Stomach (tissue), 9 donors: ENCODE results near the gene RALGDS. TPM values are rescaled to one million over a fixed set of nuclear protein-coding genes. Genes with fewer than 3 reads are reported as not detected.
A peak's percentile ranks its signal among the peaks of the same experiment; 100 is the strongest.

ENCODE experiments used
- DNase-seq, 2 donors: peaks; one replicate each; pipeline versions ENCODE4 v3.0.0 to v3.0.0-alpha.2; 2013 to 2019
- H3K27ac ChIP-seq, 5 donors: fragments of 200-600 bp in 4 of 5; sonication (generic) in 4 of 5; one replicate each; pipeline ENCODE4 v1.5.1; 2013 to 2019; ENCODE audit warnings: mild to moderate bottlenecking in 1 of 5, moderate library complexity in 1 of 5
- H3K27me3 ChIP-seq, 3 donors: fragments of 200-600 bp; sonication (generic); one replicate each; pipeline ENCODE4 v1.5.1; 2017 to 2019; ENCODE audit warnings: mixed run types in 1 of 3
- H3K36me3 ChIP-seq, 4 donors: fragments of 200-600 bp; sonication (generic); 1 replicate in 3 of 4; 2 replicates in 1 of 4; pipeline ENCODE4 v1.5.1; 2016 to 2019
- H3K4me1 ChIP-seq, 4 donors: fragments of 200-600 bp; sonication (generic); one replicate each; pipeline ENCODE4 v1.5.1; 2016 to 2019
- H3K4me3 ChIP-seq, 4 donors: fragments of 200-600 bp; sonication (generic) in 3 of 4; one replicate each; pipeline ENCODE4 v1.5.1; 2016 to 2019; ENCODE audit warnings: mild to moderate bottlenecking in 1 of 4
- H3K9me3 ChIP-seq, 4 donors: fragments of 200-600 bp; sonication (generic); one replicate each; pipeline ENCODE4 v1.5.1; 2016 to 2019
- EP300 ChIP-seq: sonication (generic); formaldehyde crosslinking; IDR thresholded peaks from one replicate; pipeline ENCODE4 v1.6.1; 2017; ENCODE audit warnings: antibody characterized with exemption
- POLR2A ChIP-seq, 4 donors: fragments of 450-650 bp; IDR thresholded peaks; one replicate each; pipeline ENCODE4 v1.6.1; 2016; ENCODE audit warnings: antibody characterized with exemption in 4 of 4, control low read depth in 2 of 4, mild to moderate bottlenecking in 1 of 4, moderate library complexity in 1 of 4
- POLR2AphosphoS5 ChIP-seq, 3 donors: sonication (generic); formaldehyde crosslinking; IDR thresholded peaks; one replicate each; pipeline ENCODE4 v1.6.1; 2016; ENCODE audit warnings: antibody characterized with exemption in 3 of 3
- WGBS, 5 donors: extraction: QIAGEN DNeasy Blood & Tissue Kit in 3 of 5; methylation state at CpG; one replicate each; pipeline versions ENCODE4 v1.1.5 to v1.1.7; 2013 to 2018; 5-methylcytosine and 5-hydroxymethylcytosine counted together
- intact Hi-C: fragments of 100-400 bp; cut with DNase I; formaldehyde crosslinking; loops from one replicate; pipeline ENCODE4 v1.15.1; 2023; ENCODE audit warnings: low total_unique reads
- polyA plus RNA-seq, 3 donors: library from polyadenylated mRNA; stranded (reverse); fragments of 200-250 nt; gene quantifications; one replicate each; pipeline ENCODE4 v1.2.3, GENCODE V29; 2013
- total RNA-seq, 5 donors: library from RNA; depleted of rRNA; stranded (reverse); fragments of >200 nt; gene quantifications; one replicate each; pipeline versions ENCODE4 v1.1.0 to v1.2.3, GENCODE V29; 2014 to 2016
- TF ChIP-seq, protein P1 (sequence below), 7 experiments: fragments of 450-650 bp in 4 of 7; fragments of 200-600 bp in 3 of 7; sonication (generic) in 3 of 7; IDR thresholded peaks; one replicate each; pipeline ENCODE4 v1.5.1; 2016 to 2019; ENCODE audit warnings: antibody characterized with exemption in 7 of 7, control low read depth in 2 of 7, mild to moderate bottlenecking in 1 of 7
- donor health status: healthy with polysubstance abuse.
- donor health status: Bipolar disorder and iron deficiency.
- donor health status: healthy.

RALGDS gene
- total and polyA plus RNA-seq, 8 donors = 20.5 to 242 (median 43.6) TPM

DNA sequence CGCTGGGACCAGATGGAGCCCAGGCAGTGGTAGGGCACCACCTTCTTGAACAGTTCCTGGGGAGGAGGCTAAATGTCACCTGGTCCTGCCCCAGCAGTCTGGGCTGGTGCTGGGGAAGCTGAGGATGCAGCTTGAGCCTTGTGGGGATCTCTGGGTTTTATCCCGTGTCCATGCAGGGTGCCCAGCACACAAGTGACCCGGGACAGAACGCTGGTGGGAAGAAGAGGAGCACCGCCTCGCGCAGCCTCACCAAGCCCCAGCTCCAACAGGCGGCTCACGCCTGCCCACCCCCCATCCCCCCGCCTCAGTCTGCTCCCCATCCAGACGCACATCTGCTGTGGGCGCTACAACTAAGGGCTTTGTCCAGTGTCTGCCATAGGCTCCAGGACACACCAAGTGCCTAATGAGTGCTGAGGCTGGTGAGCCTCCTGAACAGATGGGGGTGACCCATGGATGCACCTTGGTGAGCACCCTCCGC is 13.8 kb downstream of the RALGDS start:
- intact Hi-C loops = no loop called here
- Histone ChIP-seq H3K4me3 (no peak overlapping the region), H3K9me3 (no peaks in the 10 kb centered on the region), H3K4me1 (peaks cover 6 to 18% (median 11%) of the 10 kb centered on the region in 4 donors), H3K27me3 (no peaks in the 10 kb centered on the region), H3K36me3 (peaks cover 75 to 99% (median 99%) of the 10 kb centered on the region in 4 donors), H3K27ac (no peak overlapping the region)
- TF ChIP-seq EP300 = no peak
- TF ChIP-seq, protein P1, sequence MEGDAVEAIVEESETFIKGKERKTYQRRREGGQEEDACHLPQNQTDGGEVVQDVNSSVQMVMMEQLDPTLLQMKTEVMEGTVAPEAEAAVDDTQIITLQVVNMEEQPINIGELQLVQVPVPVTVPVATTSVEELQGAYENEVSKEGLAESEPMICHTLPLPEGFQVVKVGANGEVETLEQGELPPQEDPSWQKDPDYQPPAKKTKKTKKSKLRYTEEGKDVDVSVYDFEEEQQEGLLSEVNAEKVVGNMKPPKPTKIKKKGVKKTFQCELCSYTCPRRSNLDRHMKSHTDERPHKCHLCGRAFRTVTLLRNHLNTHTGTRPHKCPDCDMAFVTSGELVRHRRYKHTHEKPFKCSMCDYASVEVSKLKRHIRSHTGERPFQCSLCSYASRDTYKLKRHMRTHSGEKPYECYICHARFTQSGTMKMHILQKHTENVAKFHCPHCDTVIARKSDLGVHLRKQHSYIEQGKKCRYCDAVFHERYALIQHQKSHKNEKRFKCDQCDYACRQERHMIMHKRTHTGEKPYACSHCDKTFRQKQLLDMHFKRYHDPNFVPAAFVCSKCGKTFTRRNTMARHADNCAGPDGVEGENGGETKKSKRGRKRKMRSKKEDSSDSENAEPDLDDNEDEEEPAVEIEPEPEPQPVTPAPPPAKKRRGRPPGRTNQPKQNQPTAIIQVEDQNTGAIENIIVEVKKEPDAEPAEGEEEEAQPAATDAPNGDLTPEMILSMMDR (IDR thresholded peaks at IDR 0.05) = no peak
- TF ChIP-seq POLR2AphosphoS5 (IDR thresholded peaks at IDR 0.05) = no peak
- no peak for TF ChIP-seq POLR2A (IDR thresholded peaks at IDR 0.05)
- DNase-seq = no peak
- 90 to 97% (median 95%) methylated on average over 10 to 13 of the region's 13 CpGs for WGBS, 5 donors

DNA sequence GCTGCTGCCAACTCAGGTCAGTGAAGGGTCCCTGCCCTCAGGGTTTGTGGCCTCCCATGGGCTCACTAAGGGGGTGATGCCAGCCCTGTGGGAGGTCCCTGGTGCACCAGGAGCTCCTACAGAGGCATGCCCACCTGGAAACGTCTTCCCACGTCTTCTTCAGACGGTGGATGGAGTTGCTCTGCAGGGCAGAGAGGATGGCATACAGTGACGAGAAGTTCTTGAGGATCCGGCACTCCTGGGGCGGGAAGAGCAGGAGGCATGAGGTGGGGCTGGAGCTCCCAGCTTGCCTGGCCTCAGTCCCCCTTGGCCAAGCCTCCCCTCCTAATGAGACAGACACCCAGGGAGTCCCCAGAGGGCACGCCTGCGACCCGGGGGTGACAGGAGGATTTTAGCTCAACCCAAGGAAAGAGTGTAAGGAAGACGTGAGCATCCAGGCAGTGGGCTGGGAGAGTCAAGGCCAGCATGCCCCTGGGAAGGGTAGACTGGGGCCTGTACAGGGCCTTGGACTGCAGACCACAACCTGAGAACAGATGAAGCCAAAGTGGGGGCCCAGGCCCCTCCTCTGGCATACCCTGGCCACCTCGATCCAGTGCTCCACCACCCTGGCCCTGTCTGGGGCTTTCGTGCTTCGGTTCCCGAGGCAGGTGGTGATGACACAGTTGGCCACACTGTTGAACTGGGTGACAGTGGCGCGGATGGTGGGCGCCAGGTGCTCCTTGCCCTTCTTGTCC is 14.4 kb downstream of the RALGDS start:
- Histone ChIP-seq H3K4me1 (peaks cover 6 to 12% (median 8%) of the 10 kb centered on the region in 4 donors), H3K27me3 (no peaks in the 10 kb centered on the region), H3K27ac (no peak overlapping the region), H3K9me3 (no peaks in the 10 kb centered on the region), H3K4me3 (no peak overlapping the region), H3K36me3 (peaks cover 81 to 100% (median 100%) of the 10 kb centered on the region in 4 donors)
- intact Hi-C loops = no loop called here
- TF ChIP-seq, protein P1 (IDR thresholded peaks at IDR 0.05) = no peak
- TF ChIP-seq EP300 (no peak), POLR2A (IDR thresholded peaks at IDR 0.05) (no peak), POLR2AphosphoS5 (IDR thresholded peaks at IDR 0.05) (no peak)
- WGBS, 5 donors = 90 to 95% (median 93%) methylated on average over 17 of the region's 17 CpGs
- peak in 1 of 2 donors; percentile 20 for DNase-seq

DNA sequence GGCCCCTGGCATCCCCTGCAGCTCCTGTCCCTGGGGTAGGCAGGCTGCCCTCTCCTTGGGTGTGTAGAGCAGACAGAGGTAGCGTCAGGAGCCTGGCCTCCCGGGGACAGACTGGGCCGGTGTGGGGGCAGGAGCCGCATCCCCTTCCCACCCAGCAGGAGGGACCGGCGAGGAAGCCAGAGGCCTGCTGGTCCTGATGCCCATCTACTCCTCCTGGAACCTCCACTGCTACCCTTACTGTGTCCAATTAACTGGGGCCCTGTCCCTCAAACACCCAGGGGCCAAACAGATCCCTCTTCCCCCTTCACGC is 15.6 kb downstream of the RALGDS start:
- DNase-seq = peak in 1 of 2 donors; percentile 22
- TF ChIP-seq, protein P1 (IDR thresholded peaks at IDR 0.05) = no peak
- Histone ChIP-seq H3K4me3 (no peak overlapping the region), H3K9me3 (no peaks in the 10 kb centered on the region), H3K27me3 (no peaks in the 10 kb centered on the region), H3K36me3 (peaks cover 87 to 100% (median 100%) of the 10 kb centered on the region in 4 donors), H3K27ac (no peak overlapping the region), H3K4me1 (peaks cover 6 to 10% (median 8%) of the 10 kb centered on the region in 4 donors)
- 88 to 100% (median 93%) methylated on average over 1 to 7 of the region's 7 CpGs for WGBS, 5 donors
- intact Hi-C loops = no loop called here

DNA sequence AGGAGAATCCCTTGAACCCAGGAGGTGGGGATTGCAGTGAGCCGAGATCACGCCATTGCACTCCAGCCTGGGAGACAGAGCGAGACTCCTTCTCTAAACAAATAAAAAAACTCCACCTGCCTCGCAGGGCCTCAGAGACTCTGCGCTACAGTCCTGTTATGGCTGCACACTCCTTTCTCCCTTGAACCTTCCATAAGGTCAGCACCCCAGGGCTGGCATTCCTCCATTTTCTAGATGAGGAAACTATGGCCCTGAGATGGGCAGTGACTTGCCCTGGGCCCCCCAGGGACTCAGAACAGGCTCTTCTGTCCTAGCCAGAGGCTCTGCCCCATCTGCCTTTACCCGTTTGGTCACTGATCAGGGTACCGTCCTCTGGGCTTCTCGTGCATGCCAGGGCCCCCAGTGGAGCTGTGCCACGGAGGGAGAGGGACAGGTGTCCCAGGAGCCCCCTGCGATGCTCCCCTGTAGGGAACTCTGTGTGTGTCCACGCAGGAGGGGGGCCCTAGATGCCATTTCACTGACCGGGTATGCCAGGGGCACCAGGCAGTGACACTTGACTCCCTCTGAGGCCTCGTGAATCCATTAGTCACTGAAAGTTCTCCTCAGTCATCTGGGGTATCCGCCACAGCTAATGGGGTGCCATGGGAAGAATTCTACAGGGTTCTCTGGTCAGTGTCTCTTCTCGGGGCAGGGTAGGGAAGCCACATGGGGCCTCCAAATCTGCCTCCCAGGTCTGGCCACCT is 16.2 kb downstream of the RALGDS start:
- DNase-seq = peak; percentile 1 to 16
- H3K27ac ChIP-seq = no peak overlapping the region
- intact Hi-C loops = no loop called here
- peaks cover 6 to 10% (median 8%) of the 10 kb centered on the region in 4 donors for H3K4me1 ChIP-seq
- no peaks in the 10 kb centered on the region for H3K9me3 ChIP-seq
- H3K36me3 ChIP-seq = peaks cover 87 to 100% (median 100%) of the 10 kb centered on the region in 4 donors
- no peak overlapping the region for H3K4me3 ChIP-seq
- 76 to 85% (median 84%) methylated on average over 10 to 15 of the region's 15 CpGs for WGBS, 5 donors
- no peak for TF ChIP-seq EP300
- TF ChIP-seq, protein P1 (IDR thresholded peaks at IDR 0.05) = no peak
- no peak for TF ChIP-seq POLR2AphosphoS5 (IDR thresholded peaks at IDR 0.05)
- no peak for TF ChIP-seq POLR2A (IDR thresholded peaks at IDR 0.05)
- H3K27me3 ChIP-seq = no peaks in the 10 kb centered on the region
